ENCODE data around the gene TAF1C.

The TAF1C gene

DNA sequence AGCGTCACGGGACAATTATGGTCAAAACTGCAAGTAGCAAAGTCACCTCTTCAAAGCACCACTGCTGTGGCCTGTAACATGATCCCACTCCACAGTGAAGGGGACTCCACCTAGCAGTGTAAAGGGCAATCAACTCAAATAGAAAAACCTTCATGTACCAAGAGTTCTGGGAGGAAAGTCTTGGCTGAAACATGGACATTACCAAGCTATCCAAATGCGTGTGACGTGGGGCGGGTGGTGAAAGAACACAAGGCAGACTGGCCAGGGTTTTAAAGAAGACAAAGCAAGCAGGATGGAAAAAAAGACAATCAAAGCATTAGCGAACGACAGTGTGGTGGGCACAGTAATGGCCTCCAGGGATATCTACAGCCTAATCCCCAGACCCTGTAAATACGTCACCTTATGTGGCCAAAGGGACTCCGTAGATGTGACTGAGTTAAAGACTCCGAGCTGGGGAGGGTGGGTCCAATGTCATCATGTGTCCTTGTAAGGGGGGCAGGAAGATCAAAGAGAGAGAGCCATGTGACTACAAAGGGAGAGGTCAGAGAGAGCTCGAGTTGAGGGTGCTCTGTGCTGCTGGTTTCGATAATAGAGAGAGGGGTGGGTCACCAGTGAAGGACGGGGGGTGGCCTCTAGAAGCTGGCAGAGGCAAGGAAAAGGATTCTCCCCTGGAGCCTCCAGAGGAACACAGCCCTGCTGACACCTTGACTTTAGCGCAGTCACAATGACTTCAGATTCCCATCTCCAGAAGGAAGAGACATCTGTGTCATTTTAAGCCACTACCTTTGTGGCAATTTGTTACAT lies 47.8 kb downstream of the TAF1C start (continued):
- peak; percentile 46; the same call in 1 of the 2 replicates for TF ChIP-seq KLF1 (tag by site-specific recombination; IDR thresholded peaks at IDR 0.05)
- no peak for TF ChIP-seq OVOL3 (tag by site-specific recombination; IDR thresholded peaks at IDR 0.05)
- TF ChIP-seq ZIC2 (tag by site-specific recombination; IDR thresholded peaks at IDR 0.05) = peak; percentile 2; the same call in 1 of the 2 replicates
- TF ChIP-seq ZNF629 (tag by site-specific recombination; IDR thresholded peaks at IDR 0.05) = peak; percentile 69
- TF ChIP-seq SP7 (tag by site-specific recombination; IDR thresholded peaks at IDR 0.05) = peak; percentile 75
- TF ChIP-seq, protein P1, sequence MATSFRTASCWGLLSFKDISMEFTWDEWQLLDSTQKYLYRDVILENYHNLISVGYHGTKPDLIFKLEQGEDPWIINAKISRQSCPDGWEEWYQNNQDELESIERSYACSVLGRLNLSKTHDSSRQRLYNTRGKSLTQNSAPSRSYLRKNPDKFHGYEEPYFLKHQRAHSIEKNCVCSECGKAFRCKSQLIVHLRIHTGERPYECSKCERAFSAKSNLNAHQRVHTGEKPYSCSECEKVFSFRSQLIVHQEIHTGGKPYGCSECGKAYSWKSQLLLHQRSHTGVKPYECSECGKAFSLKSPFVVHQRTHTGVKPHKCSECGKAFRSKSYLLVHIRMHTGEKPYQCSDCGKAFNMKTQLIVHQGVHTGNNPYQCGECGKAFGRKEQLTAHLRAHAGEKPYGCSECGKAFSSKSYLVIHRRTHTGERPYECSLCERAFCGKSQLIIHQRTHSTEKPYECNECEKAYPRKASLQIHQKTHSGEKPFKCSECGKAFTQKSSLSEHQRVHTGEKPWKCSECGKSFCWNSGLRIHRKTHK (tag by site-specific recombination; IDR thresholded peaks at IDR 0.05) = no peak
- TF ChIP-seq ZNF791 (tag by site-specific recombination; IDR thresholded peaks at IDR 0.05) = no peak
- no peak for TF ChIP-seq ZNF19 (tag by site-specific recombination; IDR thresholded peaks at IDR 0.05; ENCODE audit: low read depth)
- TF ChIP-seq ZNF146 (tag by site-specific recombination; IDR thresholded peaks at IDR 0.05) = no peak
- TF ChIP-seq ZNF114 (tag by site-specific recombination; IDR thresholded peaks at IDR 0.05) = no peak
- no peak for TF ChIP-seq ZNF747 (tag by site-specific recombination; IDR thresholded peaks at IDR 0.05)
- TF ChIP-seq ZNF426 (tag by site-specific recombination; IDR thresholded peaks at IDR 0.05) = no peak
- 0 out of 2 replicates have a peak, but pooled peaks have one; percentile 33 for TF ChIP-seq ZNF76 (tag by site-specific recombination; IDR thresholded peaks at IDR 0.05; ENCODE audit: borderline replicate concordance, low read depth)
- TF ChIP-seq, protein P2, sequence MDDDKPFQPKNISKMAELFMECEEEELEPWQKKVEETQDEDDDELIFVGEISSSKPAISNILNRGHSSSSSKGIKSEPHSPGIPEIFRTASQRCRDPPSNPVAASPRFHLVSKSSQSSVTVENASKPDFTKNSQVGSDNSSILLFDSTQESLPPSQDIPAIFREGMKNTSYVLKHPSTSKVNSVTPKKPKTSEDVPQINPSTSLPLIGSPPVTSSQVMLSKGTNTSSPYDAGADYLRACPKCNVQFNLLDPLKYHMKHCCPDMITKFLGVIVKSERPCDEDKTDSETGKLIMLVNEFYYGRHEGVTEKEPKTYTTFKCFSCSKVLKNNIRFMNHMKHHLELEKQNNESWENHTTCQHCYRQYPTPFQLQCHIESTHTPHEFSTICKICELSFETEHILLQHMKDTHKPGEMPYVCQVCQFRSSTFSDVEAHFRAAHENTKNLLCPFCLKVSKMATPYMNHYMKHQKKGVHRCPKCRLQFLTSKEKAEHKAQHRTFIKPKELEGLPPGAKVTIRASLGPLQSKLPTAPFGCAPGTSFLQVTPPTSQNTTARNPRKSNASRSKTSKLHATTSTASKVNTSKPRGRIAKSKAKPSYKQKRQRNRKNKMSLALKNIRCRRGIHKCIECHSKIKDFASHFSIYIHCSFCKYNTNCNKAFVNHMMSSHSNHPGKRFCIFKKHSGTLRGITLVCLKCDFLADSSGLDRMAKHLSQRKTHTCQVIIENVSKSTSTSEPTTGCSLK (tag by site-specific recombination; IDR thresholded peaks at IDR 0.05) = no peak
- TF ChIP-seq, protein P3, sequence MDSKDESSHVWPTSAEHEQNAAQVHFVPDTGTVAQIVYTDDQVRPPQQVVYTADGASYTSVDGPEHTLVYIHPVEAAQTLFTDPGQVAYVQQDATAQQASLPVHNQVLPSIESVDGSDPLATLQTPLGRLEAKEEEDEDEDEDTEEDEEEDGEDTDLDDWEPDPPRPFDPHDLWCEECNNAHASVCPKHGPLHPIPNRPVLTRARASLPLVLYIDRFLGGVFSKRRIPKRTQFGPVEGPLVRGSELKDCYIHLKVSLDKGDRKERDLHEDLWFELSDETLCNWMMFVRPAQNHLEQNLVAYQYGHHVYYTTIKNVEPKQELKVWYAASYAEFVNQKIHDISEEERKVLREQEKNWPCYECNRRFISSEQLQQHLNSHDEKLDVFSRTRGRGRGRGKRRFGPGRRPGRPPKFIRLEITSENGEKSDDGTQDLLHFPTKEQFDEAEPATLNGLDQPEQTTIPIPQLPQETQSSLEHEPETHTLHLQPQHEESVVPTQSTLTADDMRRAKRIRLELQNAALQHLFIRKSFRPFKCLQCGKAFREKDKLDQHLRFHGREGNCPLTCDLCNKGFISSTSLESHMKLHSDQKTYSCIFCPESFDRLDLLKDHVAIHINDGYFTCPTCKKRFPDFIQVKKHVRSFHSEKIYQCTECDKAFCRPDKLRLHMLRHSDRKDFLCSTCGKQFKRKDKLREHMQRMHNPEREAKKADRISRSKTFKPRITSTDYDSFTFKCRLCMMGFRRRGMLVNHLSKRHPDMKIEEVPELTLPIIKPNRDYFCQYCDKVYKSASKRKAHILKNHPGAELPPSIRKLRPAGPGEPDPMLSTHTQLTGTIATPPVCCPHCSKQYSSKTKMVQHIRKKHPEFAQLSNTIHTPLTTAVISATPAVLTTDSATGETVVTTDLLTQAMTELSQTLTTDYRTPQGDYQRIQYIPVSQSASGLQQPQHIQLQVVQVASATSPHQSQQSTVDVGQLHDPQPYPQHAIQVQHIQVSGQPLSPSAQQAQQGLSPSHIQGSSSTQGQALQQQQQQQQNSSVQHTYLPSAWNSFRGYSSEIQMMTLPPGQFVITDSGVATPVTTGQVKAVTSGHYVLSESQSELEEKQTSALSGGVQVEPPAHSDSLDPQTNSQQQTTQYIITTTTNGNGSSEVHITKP (tag by site-specific recombination; IDR thresholded peaks at IDR 0.05) = peak; percentile 72
- TF ChIP-seq HOXA7 (CRISPR knock-in tag; IDR thresholded peaks at IDR 0.05; ENCODE audit: borderline replicate concordance) = no peak
- TF ChIP-seq, protein P4, sequence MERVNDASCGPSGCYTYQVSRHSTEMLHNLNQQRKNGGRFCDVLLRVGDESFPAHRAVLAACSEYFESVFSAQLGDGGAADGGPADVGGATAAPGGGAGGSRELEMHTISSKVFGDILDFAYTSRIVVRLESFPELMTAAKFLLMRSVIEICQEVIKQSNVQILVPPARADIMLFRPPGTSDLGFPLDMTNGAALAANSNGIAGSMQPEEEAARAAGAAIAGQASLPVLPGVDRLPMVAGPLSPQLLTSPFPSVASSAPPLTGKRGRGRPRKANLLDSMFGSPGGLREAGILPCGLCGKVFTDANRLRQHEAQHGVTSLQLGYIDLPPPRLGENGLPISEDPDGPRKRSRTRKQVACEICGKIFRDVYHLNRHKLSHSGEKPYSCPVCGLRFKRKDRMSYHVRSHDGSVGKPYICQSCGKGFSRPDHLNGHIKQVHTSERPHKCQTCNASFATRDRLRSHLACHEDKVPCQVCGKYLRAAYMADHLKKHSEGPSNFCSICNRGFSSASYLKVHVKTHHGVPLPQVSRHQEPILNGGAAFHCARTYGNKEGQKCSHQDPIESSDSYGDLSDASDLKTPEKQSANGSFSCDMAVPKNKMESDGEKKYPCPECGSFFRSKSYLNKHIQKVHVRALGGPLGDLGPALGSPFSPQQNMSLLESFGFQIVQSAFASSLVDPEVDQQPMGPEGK (tag by site-specific recombination; IDR thresholded peaks at IDR 0.05) = peak; percentile 80
- peak; percentile 72; the same call in 1 of the 2 replicates for TF ChIP-seq IKZF3 (tag by site-specific recombination; IDR thresholded peaks at IDR 0.05)
- no peak; the same call in 1 of the 2 replicates for TF ChIP-seq ZNF366 (tag by site-specific recombination; conservative IDR thresholded peaks at IDR 0.05)
- TF ChIP-seq, protein P5, sequence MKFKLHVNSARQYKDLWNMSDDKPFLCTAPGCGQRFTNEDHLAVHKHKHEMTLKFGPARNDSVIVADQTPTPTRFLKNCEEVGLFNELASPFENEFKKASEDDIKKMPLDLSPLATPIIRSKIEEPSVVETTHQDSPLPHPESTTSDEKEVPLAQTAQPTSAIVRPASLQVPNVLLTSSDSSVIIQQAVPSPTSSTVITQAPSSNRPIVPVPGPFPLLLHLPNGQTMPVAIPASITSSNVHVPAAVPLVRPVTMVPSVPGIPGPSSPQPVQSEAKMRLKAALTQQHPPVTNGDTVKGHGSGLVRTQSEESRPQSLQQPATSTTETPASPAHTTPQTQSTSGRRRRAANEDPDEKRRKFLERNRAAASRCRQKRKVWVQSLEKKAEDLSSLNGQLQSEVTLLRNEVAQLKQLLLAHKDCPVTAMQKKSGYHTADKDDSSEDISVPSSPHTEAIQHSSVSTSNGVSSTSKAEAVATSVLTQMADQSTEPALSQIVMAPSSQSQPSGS (tag by site-specific recombination; IDR thresholded peaks at IDR 0.05; ENCODE audit: low read depth) = peak; percentile 78
- TF ChIP-seq OSR2 (tag by site-specific recombination; IDR thresholded peaks at IDR 0.05) = peak; percentile 92
- TF ChIP-seq ZNF335 (tag by site-specific recombination; conservative IDR thresholded peaks at IDR 0.05) = peak; percentile 49; the same call in 1 of the 2 replicates
- no peak for TF ChIP-seq ZNF707 (tag by site-specific recombination; IDR thresholded peaks at IDR 0.05)
- no peak for TF ChIP-seq ZNF768 (tag by site-specific recombination; IDR thresholded peaks at IDR 0.05)
- TF ChIP-seq ZNF292 (tag by site-specific recombination; IDR thresholded peaks at IDR 0.05; ENCODE audit: borderline replicate concordance, low read depth) = no peak
- no peak for TF ChIP-seq ZNF2 (tag by site-specific recombination; IDR thresholded peaks at IDR 0.05)
- TF ChIP-seq ZNF37A (tag by site-specific recombination; IDR thresholded peaks at IDR 0.05) = no peak
- TF ChIP-seq GLIS1 (tag by site-specific recombination; IDR thresholded peaks at IDR 0.05) = peak; percentile 47
- no peak for TF ChIP-seq ZNF48 (tag by site-specific recombination; IDR thresholded peaks at IDR 0.05)
- TF ChIP-seq ZFP69B (tag by site-specific recombination; IDR thresholded peaks at IDR 0.05) = 0 out of 2 replicates have a peak, but pooled peaks have one; percentile 15
